HepG2 (cell line): ENCODE measurements around the gene C1orf116. TPM values are rescaled to one million over a fixed set of nuclear protein-coding genes. Genes with fewer than 3 reads are reported as not detected.

Experiments used
- ATAC-seq: fragments of 200-7000 bp; cut with Tn5 transposase; 3 replicates; pipeline ENCODE4 v1.9.1; 2020; ENCODE audit warnings: mild to moderate bottlenecking, moderate library complexity
- BruUV-seq: library from RNA; stranded (reverse); fragments of 400-500 nt; replicated peaks from 2 replicates; lab custom pipeline; 2021; lab: Mats Ljungman, UMichigan
- CTCF ChIA-PET: fragments of 300-600 bp; formaldehyde crosslinking; extraction: SDS; loops from one replicate; lab custom pipeline; 2021; ENCODE audit warnings: low total read pairs, inconsistent platforms, low intra/inter-chr PET ratio; lab: Yijun Ruan, JAX
- POLR2A ChIA-PET: fragments of 350-600 bp; sonication (Branson Sonifier 250); formaldehyde crosslinking; loops from one replicate; lab custom pipeline; 2020; ENCODE audit warnings: antibody characterized with exemption, inconsistent platforms; lab: Yijun Ruan, JAX
- DNase-seq: peaks from one replicate; pipeline ENCODE4 v3.0.0-alpha.2; 2015; ENCODE audit warnings: low spot score
- FAIRE-seq: peaks from 3 replicates; lab custom pipeline; 2011; peaks lifted over from hg19 to GRCh38; lab: Jason Lieb, UNC
- H2AFZ ChIP-seq: one replicate; pipeline ENCODE4 v1.6.1; 2011; ENCODE audit warnings: low read length, inconsistent platforms
- H3K27ac ChIP-seq: fragments of 300-600 bp; 3 replicates; pipeline ENCODE4 v1.8.0; 2011; ENCODE audit warnings: mixed run types, mild to moderate bottlenecking, mixed read lengths, low read length, inconsistent platforms; ENCODE audit not compliant: insufficient read depth; ENCODE audit errors: extremely low read length
- H3K27me3 ChIP-seq, 2 experiments: fragments of 200-600 bp in 1 of 2; 2 replicates in 1 of 2; 3 replicates in 1 of 2; pipeline versions ENCODE4 v1.6.0 to v1.8.0; 2011; ENCODE audit warnings: low read length in 2 of 2, mild to moderate bottlenecking in 2 of 2, moderate library complexity in 2 of 2, inconsistent platforms in 1 of 2; ENCODE audit not compliant: insufficient read depth in 2 of 2, control insufficient read depth in 1 of 2
- H3K36me3 ChIP-seq, 2 experiments: fragments of 200-600 bp in 1 of 2; replicated peaks in 1 of 2; 2 replicates in 1 of 2; 3 replicates in 1 of 2; pipeline versions ENCODE4 v1.5.1 to v1.8.0; 2011; ENCODE audit warnings: low read length in 2 of 2, inconsistent platforms in 1 of 2; ENCODE audit not compliant: insufficient read depth in 2 of 2, control insufficient read depth in 1 of 2
- H3K4me1 ChIP-seq: 2 replicates; pipeline ENCODE4 v1.5.1; 2012; ENCODE audit warnings: low read length, inconsistent platforms; ENCODE audit not compliant: insufficient read depth
- H3K4me2 ChIP-seq: 2 replicates; pipeline ENCODE4 v1.6.0; 2011; ENCODE audit warnings: low read depth, low read length, inconsistent platforms
- H3K4me3 ChIP-seq, 3 experiments: fragments of 200-600 bp in 1 of 3; sonication (generic), shearing (Covaris generic) in 1 of 3; replicated peaks in 1 of 3; 2 replicates each; pipeline ENCODE4 v1.5.1; 2011 to 2016; ENCODE audit warnings: low read length in 3 of 3, inconsistent platforms in 2 of 3, low read depth in 2 of 3, mild to moderate bottlenecking in 2 of 3, control low read depth in 1 of 3, mixed read lengths in 1 of 3; ENCODE audit not compliant: insufficient read depth in 1 of 3
- H3K79me2 ChIP-seq: one replicate; pipeline ENCODE4 v1.6.1; 2011; ENCODE audit warnings: low read length, inconsistent platforms; ENCODE audit not compliant: insufficient read depth
- H3K9ac ChIP-seq: 2 replicates; pipeline ENCODE4 v1.6.0; 2011; ENCODE audit warnings: mild to moderate bottlenecking, low read depth, low read length, inconsistent platforms; ENCODE audit not compliant: insufficient read depth
- H3K9me3 ChIP-seq: 2 replicates; pipeline ENCODE4 v1.5.1; 2012; ENCODE audit warnings: mild to moderate bottlenecking, low read length
- H4K20me1 ChIP-seq: 2 replicates; pipeline ENCODE4 v1.6.0; 2011; ENCODE audit warnings: inconsistent platforms, mild to moderate bottlenecking, low read length, moderate library complexity; ENCODE audit not compliant: insufficient read depth
- CAMTA2 ChIP-seq: sonication (generic); formaldehyde crosslinking; IDR thresholded peaks from 2 replicates; pipeline ENCODE4 v1.4.0; 2020; ENCODE audit warnings: mild to moderate bottlenecking, missing genetic modification reagents, borderline replicate concordance
- CTCF ChIP-seq: sonication (generic); formaldehyde crosslinking; IDR thresholded peaks from 2 replicates; pipeline ENCODE4 v1.5.0; 2020; ENCODE audit warnings: mild to moderate bottlenecking, missing genetic modification reagents, moderate library complexity
- PPARG ChIP-seq: conservative IDR thresholded peaks from 2 replicates; pipeline ENCODE4 v1.6.1; 2016; ENCODE audit warnings: missing biosample characterization, missing genetic modification reagents
- RAD21 ChIP-seq: fragments of 450-650 bp; formaldehyde crosslinking; IDR thresholded peaks from 2 replicates; pipeline ENCODE4 v1.5.0; 2020; ENCODE audit warnings: mild to moderate bottlenecking
- SMC3 ChIP-seq: IDR thresholded peaks from 2 replicates; pipeline ENCODE4 v1.6.1; 2011; ENCODE audit warnings: low read length, improper control_type of control experiment
- STAG1 ChIP-seq: sonication (generic); formaldehyde crosslinking; IDR thresholded peaks from 2 replicates; pipeline ENCODE4 v1.4.0; 2020; ENCODE audit warnings: missing genetic modification reagents
- whole genome bisulfite sequencing: methylation state at CpG from one replicate; pipeline ENCODE4 v1.1.6; 2017; ENCODE audit warnings: low lambda C conversion rate; 5-methylcytosine and 5-hydroxymethylcytosine counted together
- in situ Hi-C: cut with HindIII; loops from 2 replicates; pipeline ENCODE4 v1.10.0; 2017; ENCODE audit warnings: low pct_unique_long_range_greater_than_20kb; ENCODE audit not compliant: extremely low pct_ligation_motif_present
- intact Hi-C: fragments of 100-400 bp; cut with micrococcal nuclease; formaldehyde crosslinking; loops from one replicate; pipeline ENCODE4 v1.10.0; 2022; ENCODE audit not compliant: unreplicated experiment
- polyA plus RNA-seq, 8 experiments: library from polyadenylated mRNA; depleted of rRNA in 3 of 8; stranded (reverse) in 7 of 8; unstranded in 1 of 8; fragments of >200 nt; fragmentation: Illumina TruSeq in 4 of 8; extraction: Trizol in 4 of 8; gene quantifications; 2 replicates each; pipeline versions ENCODE4 v1.2.1 to v1.2.3, GENCODE V29; 2011 to 2016; ENCODE audit warnings: low read depth in 4 of 8, missing spikeins in 1 of 8, mixed read lengths in 1 of 8; ENCODE audit not compliant: insufficient read depth in 1 of 8
- total RNA-seq, 5 experiments: library from RNA; depleted of rRNA; stranded (reverse); fragments of >200 nt; fragmentation: Illumina TruSeq; extraction: Trizol; gene quantifications; 2 replicates each; pipeline ENCODE4 v1.2.3, GENCODE V29; 2016; ENCODE audit warnings: low read depth in 1 of 5

C1orf116 gene
- total and polyA plus RNA-seq, 2 of the 13 experiments (the other 11 are each of a cell fraction or from before 2014, with no cell fraction given): 0.51 to 0.95 TPM

GRCh38 chr1:206979379-206980043 is 53.0 kb downstream of the C1orf116 start:
- intact Hi-C loops: loop anchor here (2.0 to 5.0 kb wide), 2 partner anchors 45 to 347 kb away; no protein-coding TSS in a partner anchor
- Histone ChIP-seq H3K4me2 (no peak overlapping the region), H3K36me3 (no peaks in the 10 kb centered on the region), H3K4me3 (no peak overlapping the region), H3K79me2 (no peaks in the 10 kb centered on the region), H2AFZ (no peak overlapping the region), H3K9ac (no peak overlapping the region), H3K27ac (no peak overlapping the region), H3K27me3 (peaks cover 1 to 16% of the 10 kb centered on the region in 2 experiments; a peak in 3 of 5 replicates), H3K9me3 (no peaks in the 10 kb centered on the region), H3K4me1 (no peaks in the 10 kb centered on the region), H4K20me1 (no peaks in the 10 kb centered on the region)
- in situ Hi-C loops: loop anchor here (5.0 to 10.0 kb wide), 2 partner anchors 47 to 245 kb away; no protein-coding TSS in a partner anchor
- ChIA-PET POLR2A (no interaction called here), CTCF (interaction anchor here (0.8 to 5.5 kb wide), 4 partner anchors 43 to 520 kb away, joined by 3 to 87 read pairs (median 4); no protein-coding TSS in a partner anchor)
- BruUV-seq: no TSS peak
- TF ChIP-seq SMC3 (peak; percentile 59; the same call in 1 of the 2 replicates), CAMTA2 (no peak), PPARG (CRISPR knock-in tag) (no peak), RAD21 (CRISPR knock-in tag) (peak; percentile 26), CTCF (CRISPR knock-in tag) (peak; percentile 78), STAG1 (CRISPR knock-in tag) (peak; percentile 85)
- peak; percentile 55 for FAIRE-seq
- WGBS: 19% methylated on average over 3 of the region's 3 CpGs
- DNase-seq: peak; percentile 40
- peak; percentile 83 for ATAC-seq
